Panc1 (cell line): ENCODE measurements around the gene DHX34.

ENCODE experiments used
- CTCF ChIP-seq: fragments of 450-650 bp; IDR thresholded peaks from 2 replicates; pipeline ENCODE4 v1.5.1; 2017; ENCODE audit warnings: mild to moderate bottlenecking
- SIN3A ChIP-seq: IDR thresholded peaks from 2 replicates; pipeline ENCODE4 v1.6.1; 2012; ENCODE audit warnings: low read depth, mild to moderate bottlenecking, low read length, moderate library complexity, borderline replicate concordance; ENCODE audit not compliant: insufficient read depth

GRCh38 chr19:47309608-47310007, 39.5 kb upstream of the DHX34 start, which contains the start of gene C5AR1:
- TF ChIP-seq CTCF (no peak), SIN3A (no peak)
